Breast epithelium (tissue), 3 donors: ENCODE measurements around the gene BDNF.

Experiments used
- POLR2A ChIP-seq: fragments of 450-650 bp; IDR thresholded peaks from one replicate; pipeline ENCODE4 v1.6.1; 2016; ENCODE audit warnings: antibody characterized with exemption, mild to moderate bottlenecking, moderate library complexity
- POLR2AphosphoS5 ChIP-seq, 3 donors: sonication (generic); formaldehyde crosslinking; IDR thresholded peaks; one replicate each; pipeline ENCODE4 v1.6.1; 2017; ENCODE audit warnings: antibody characterized with exemption in 3 of 3
- TF ChIP-seq, protein P1 (sequence below), 3 donors: fragments of 450-650 bp; IDR thresholded peaks; one replicate each; pipeline ENCODE4 v1.5.1; 2016 to 2017; ENCODE audit warnings: antibody characterized with exemption in 3 of 3, mild to moderate bottlenecking in 3 of 3, moderate library complexity in 3 of 3

GRCh38 chr11:27611947-27612455 lies 88.3 kb downstream of the BDNF start:
- TF ChIP-seq POLR2AphosphoS5 (IDR thresholded peaks at IDR 0.05), result no peak
- TF ChIP-seq, protein P1, sequence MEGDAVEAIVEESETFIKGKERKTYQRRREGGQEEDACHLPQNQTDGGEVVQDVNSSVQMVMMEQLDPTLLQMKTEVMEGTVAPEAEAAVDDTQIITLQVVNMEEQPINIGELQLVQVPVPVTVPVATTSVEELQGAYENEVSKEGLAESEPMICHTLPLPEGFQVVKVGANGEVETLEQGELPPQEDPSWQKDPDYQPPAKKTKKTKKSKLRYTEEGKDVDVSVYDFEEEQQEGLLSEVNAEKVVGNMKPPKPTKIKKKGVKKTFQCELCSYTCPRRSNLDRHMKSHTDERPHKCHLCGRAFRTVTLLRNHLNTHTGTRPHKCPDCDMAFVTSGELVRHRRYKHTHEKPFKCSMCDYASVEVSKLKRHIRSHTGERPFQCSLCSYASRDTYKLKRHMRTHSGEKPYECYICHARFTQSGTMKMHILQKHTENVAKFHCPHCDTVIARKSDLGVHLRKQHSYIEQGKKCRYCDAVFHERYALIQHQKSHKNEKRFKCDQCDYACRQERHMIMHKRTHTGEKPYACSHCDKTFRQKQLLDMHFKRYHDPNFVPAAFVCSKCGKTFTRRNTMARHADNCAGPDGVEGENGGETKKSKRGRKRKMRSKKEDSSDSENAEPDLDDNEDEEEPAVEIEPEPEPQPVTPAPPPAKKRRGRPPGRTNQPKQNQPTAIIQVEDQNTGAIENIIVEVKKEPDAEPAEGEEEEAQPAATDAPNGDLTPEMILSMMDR (IDR thresholded peaks at IDR 0.05), result no peak
- no peak for TF ChIP-seq POLR2A
